Upper lobe of right lung (tissue), 1 donor: Measurements from ENCODE around the gene SLC35A3. TPM values are rescaled to one million over a fixed set of nuclear protein-coding genes. Genes with fewer than 3 reads are reported as not detected.

Experiments
- ATAC-seq: fragments of 200-7000 bp; cut with Tn5 transposase; one replicate; pipeline ENCODE4 v1.9.1; 2020; ENCODE audit warnings: mild to moderate bottlenecking, moderate library complexity
- DNase-seq: peaks from one replicate; pipeline ENCODE4 v3.0.0-alpha.2; 2020
- H3K27ac ChIP-seq: fragments of 200-600 bp; one replicate; pipeline ENCODE4 v1.8.0; 2022
- H3K27me3 ChIP-seq: fragments of 200-600 bp; one replicate; pipeline ENCODE4 v1.8.0; 2022; ENCODE audit warnings: mild to moderate bottlenecking
- H3K36me3 ChIP-seq: fragments of 200-600 bp; one replicate; pipeline ENCODE4 v1.8.0; 2022
- H3K4me1 ChIP-seq: fragments of 200-600 bp; one replicate; pipeline ENCODE4 v1.8.0; 2022
- H3K4me3 ChIP-seq: fragments of 200-600 bp; one replicate; pipeline ENCODE4 v1.8.0; 2022; ENCODE audit warnings: mild to moderate bottlenecking
- H3K9me3 ChIP-seq: fragments of 200-600 bp; one replicate; pipeline ENCODE4 v1.8.0; 2022
- intact Hi-C: fragments of 100-400 bp; cut with DNase I; formaldehyde crosslinking; loops from one replicate; pipeline ENCODE4 v1.11.0; 2022
- total RNA-seq: library from RNA; stranded (reverse); fragmentation: NEBNext Ultra II Directional; extraction: Animal tissue kit (Norgen Biotek cat#: 25700); gene quantifications from one replicate; pipeline ENCODE4 v1.2.1, GENCODE V29; 2021
- TF ChIP-seq, protein P1 (sequence below): fragments of 200-600 bp; IDR thresholded peaks from one replicate; pipeline ENCODE4 v1.8.0; 2022; ENCODE audit warnings: antibody characterized with exemption
- donor health status: DM: no; HTN: yes; CAD: no; lungs with severe emphysema.

SLC35A3 gene
- total RNA-seq, 1 donor from 2014 or later, result 30.4 TPM

DNA sequence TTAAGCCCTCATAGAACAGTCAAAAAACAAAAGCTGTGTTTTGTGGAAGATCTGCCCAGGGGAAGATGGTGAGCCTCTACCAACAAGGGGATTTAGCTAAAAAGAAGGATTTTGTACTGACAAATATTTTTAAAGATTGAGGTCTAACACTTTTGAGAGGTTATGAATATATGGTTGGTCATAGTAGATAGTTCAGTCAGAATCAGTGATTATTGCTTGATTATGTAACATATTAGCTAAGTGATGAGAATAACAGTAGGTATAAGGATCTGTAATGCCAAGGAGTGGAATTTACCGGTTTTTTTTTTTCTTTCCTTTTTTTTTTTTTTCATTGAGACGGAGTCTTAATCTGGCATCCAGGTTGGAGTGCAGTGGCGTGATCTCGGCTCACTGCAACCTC, 83.9 kb downstream of the SLC35A3 start:
- TF ChIP-seq, protein P1, sequence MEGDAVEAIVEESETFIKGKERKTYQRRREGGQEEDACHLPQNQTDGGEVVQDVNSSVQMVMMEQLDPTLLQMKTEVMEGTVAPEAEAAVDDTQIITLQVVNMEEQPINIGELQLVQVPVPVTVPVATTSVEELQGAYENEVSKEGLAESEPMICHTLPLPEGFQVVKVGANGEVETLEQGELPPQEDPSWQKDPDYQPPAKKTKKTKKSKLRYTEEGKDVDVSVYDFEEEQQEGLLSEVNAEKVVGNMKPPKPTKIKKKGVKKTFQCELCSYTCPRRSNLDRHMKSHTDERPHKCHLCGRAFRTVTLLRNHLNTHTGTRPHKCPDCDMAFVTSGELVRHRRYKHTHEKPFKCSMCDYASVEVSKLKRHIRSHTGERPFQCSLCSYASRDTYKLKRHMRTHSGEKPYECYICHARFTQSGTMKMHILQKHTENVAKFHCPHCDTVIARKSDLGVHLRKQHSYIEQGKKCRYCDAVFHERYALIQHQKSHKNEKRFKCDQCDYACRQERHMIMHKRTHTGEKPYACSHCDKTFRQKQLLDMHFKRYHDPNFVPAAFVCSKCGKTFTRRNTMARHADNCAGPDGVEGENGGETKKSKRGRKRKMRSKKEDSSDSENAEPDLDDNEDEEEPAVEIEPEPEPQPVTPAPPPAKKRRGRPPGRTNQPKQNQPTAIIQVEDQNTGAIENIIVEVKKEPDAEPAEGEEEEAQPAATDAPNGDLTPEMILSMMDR, result no peak
- ATAC-seq, result no peak
- intact Hi-C loops, result no loop called here

DNA sequence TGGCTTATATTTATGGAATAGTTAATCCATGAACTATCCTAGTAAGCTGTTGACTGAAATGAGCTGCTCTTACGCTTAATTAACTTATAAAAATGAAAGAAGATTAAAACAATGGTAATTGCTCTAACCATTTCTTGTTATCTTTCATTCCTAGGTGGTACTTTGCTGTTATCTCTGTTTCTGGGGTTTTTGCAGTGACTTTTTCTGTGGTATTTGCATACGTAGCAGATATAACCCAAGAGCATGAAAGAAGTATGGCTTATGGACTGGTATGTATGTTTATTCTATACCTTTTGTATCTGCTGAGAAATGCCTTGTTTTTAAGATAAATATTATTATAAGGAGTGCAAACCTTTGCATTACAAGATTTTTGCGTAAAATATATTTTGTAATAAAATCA, 91.9 kb downstream of the SLC35A3 start:
- no peak for DNase-seq
- Histone ChIP-seq H3K27me3 (no peaks in the 10 kb centered on the region), H3K27ac (no peak overlapping the region), H3K4me3 (no peak overlapping the region), H3K9me3 (no peaks in the 10 kb centered on the region), H3K4me1 (peaks cover 7% of the 10 kb centered on the region), H3K36me3 (peaks cover 67% of the 10 kb centered on the region)
- no peak for ATAC-seq
- intact Hi-C loops, result no loop called here
- TF ChIP-seq, protein P1, result no peak

More for the DNA sequence above, 83.9 kb downstream of the SLC35A3 start:
- H3K4me3 ChIP-seq, result no peak overlapping the region
- peaks cover 5% of the 10 kb centered on the region for H3K4me1 ChIP-seq
- peaks cover 21% of the 10 kb centered on the region for H3K36me3 ChIP-seq
- H3K27ac ChIP-seq, result no peak overlapping the region
- DNase-seq, result no peak
- H3K9me3 ChIP-seq, result no peaks in the 10 kb centered on the region
- no peaks in the 10 kb centered on the region for H3K27me3 ChIP-seq

DNA sequence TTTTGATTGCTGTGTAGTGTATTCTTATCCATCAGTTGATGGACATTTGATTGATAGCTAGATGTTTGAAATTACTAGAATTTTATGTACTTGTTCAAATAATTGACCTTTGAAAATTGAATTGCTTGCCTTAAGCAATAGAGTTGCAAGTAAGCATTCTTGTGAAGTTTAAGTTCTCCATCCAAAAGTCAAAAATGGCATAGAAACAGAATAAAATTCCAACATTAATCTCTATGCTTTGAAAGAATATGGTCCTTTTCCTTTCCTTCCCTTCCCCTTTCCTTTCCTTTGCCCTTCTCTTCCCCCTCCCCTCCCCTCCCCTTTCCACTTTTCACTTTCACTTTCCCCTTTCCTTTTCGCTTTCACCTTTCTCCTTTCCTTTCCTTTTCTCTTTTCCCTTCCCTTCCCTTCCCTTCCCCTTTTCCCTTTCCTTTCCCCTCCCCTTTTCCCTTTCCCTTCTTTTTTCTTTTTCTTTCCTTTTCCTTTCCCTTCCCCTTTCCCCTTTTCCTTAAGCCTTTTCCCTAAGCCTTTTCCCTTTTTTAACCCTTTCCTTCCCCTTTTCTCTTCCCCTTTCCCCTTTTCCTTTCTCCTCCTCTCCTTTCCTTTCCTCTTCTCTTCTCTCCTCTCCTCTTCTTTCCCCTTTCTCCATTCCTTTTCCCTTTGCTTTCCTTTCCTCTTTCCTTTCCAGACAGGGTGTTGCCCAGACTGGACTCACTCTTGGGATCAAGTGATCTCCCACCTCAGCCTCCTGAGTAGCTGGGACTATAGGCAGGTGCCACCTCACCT, 95.6 kb downstream of the SLC35A3 start:
- intact Hi-C loops, result no loop called here
- H3K36me3 ChIP-seq, result peaks cover 74% of the 10 kb centered on the region
- H3K27ac ChIP-seq, result no peak overlapping the region

DNA sequence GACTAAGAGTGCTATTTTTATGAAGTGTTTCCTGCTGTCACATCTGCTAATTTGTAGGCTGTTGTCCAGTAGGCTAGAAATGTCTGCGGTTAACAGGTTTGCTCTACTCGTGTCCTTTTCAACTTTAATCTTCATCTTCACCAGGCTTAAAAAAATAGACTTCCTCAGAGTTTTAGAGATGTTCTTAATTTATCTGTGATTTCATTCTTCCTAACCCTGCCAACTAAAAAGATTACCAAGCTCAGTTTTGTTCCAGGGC, 96.1 kb downstream of the SLC35A3 start:
- no peaks in the 10 kb centered on the region for H3K27me3 ChIP-seq
- H3K36me3 ChIP-seq, result peaks cover 74% of the 10 kb centered on the region
- H3K4me1 ChIP-seq, result peaks cover 7% of the 10 kb centered on the region
- TF ChIP-seq, protein P1, result no peak
- H3K27ac ChIP-seq, result no peak overlapping the region
- no peak for ATAC-seq
- H3K9me3 ChIP-seq, result no peaks in the 10 kb centered on the region
- DNase-seq, result no peak
- no peak overlapping the region for H3K4me3 ChIP-seq
- intact Hi-C loops, result no loop called here

More for the DNA sequence above, 95.6 kb downstream of the SLC35A3 start:
- H3K4me1 ChIP-seq, result peaks cover 7% of the 10 kb centered on the region
- no peaks in the 10 kb centered on the region for H3K9me3 ChIP-seq
- no peak overlapping the region for H3K4me3 ChIP-seq
- TF ChIP-seq, protein P1, result no peak
- no peaks in the 10 kb centered on the region for H3K27me3 ChIP-seq
- DNase-seq (no peak), ATAC-seq (no peak)

DNA sequence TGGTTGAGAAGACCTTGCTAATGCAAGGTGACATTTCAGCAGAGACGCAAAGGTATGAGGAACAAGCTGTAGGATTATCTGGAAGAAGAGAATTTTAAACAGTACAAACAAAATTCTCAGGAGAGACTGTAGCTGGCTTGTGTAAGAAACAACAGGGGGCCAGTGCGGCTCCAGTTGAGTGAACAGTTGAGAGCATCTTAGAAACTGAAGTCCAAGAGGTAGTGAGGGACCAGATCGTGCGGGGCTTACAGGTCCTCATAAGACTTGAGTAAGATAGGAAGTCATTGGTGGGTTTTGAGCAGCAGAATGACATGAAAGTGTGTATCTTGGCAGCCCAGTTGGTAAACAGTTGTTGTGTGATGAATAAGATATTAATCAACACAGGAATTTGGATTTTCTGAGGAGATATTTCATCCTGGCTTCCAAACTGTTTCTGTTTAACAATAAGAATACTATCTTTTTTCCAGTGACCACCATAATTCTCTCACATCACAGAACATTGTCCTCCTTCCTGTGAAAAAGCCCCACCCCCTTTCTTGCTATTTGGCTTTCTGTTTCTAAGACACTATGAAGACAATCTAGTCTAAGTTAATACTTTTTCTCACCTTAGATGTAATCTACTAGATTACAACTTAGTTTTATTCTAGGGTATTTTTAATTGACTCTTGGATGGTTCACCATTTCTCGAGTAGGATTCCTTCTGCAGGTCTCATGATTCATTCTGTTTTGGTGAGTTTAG, 100.6 kb downstream of the SLC35A3 start:
- TF ChIP-seq, protein P1, result no peak
- no peaks in the 10 kb centered on the region for H3K4me1 ChIP-seq
- DNase-seq, result no peak
- peaks cover 83% of the 10 kb centered on the region for H3K36me3 ChIP-seq
- H3K27me3 ChIP-seq, result no peaks in the 10 kb centered on the region
- no peak overlapping the region for H3K4me3 ChIP-seq
- no peak overlapping the region for H3K27ac ChIP-seq
- no peaks in the 10 kb centered on the region for H3K9me3 ChIP-seq
- ATAC-seq, result no peak
- intact Hi-C loops, result no loop called here
